HUES6 (cell line): Measurements from ENCODE around the gene PPP2R5C.

ENCODE experiments used
- H3K27ac ChIP-seq: 2 replicates; pipeline ENCODE4 v1.7.0; 2013; ENCODE audit warnings: low read depth, mild to moderate bottlenecking, low read length, inconsistent platforms
- H3K27me3 ChIP-seq: 2 replicates; pipeline ENCODE4 v1.6.1; 2013; ENCODE audit warnings: low read length; ENCODE audit not compliant: control insufficient read depth, insufficient read depth
- H3K36me3 ChIP-seq: 2 replicates; pipeline ENCODE4 v1.6.1; 2013; ENCODE audit warnings: low read length; ENCODE audit not compliant: control insufficient read depth, insufficient read depth
- H3K4me1 ChIP-seq: 2 replicates; pipeline ENCODE4 v1.6.1; 2013; ENCODE audit warnings: low read length; ENCODE audit not compliant: control insufficient read depth, insufficient read depth
- H3K4me3 ChIP-seq: 2 replicates; pipeline ENCODE4 v1.5.1; 2013; ENCODE audit warnings: low read depth, low read length
- H3K9ac ChIP-seq: one replicate; pipeline ENCODE4 v1.6.1; 2013; ENCODE audit warnings: mild to moderate bottlenecking, low read length
- H3K9me3 ChIP-seq: 2 replicates; pipeline ENCODE4 v1.6.1; 2013; ENCODE audit warnings: low read depth, low read length; ENCODE audit not compliant: control insufficient read depth, insufficient read depth

PPP2R5C gene

GRCh38 chr14:101819251-101819990 is 57.9 kb downstream of the PPP2R5C start:
- H3K27ac ChIP-seq = no peak overlapping the region
- H3K9ac ChIP-seq = no peak overlapping the region
- H3K27me3 ChIP-seq = no peaks in the 10 kb centered on the region
- H3K4me1 ChIP-seq = no peaks in the 10 kb centered on the region
- H3K36me3 ChIP-seq = peaks cover 13% of the 10 kb centered on the region
- no peaks in the 10 kb centered on the region for H3K9me3 ChIP-seq
- no peak overlapping the region for H3K4me3 ChIP-seq

GRCh38 chr14:101820283-101820798 is 58.8 kb downstream of the PPP2R5C start:
- H3K4me3 ChIP-seq = no peak overlapping the region
- H3K27ac ChIP-seq = no peak overlapping the region
- H3K9ac ChIP-seq = no peak overlapping the region
- no peaks in the 10 kb centered on the region for H3K27me3 ChIP-seq
- H3K9me3 ChIP-seq = no peaks in the 10 kb centered on the region; the same call in 1 of the 2 replicates
- no peaks in the 10 kb centered on the region for H3K4me1 ChIP-seq
- peaks cover 17% of the 10 kb centered on the region for H3K36me3 ChIP-seq

GRCh38 chr14:101821528-101821927 is 60.0 kb downstream of the PPP2R5C start:
- Histone ChIP-seq H3K36me3 (peaks cover 20% of the 10 kb centered on the region), H3K9me3 (no peaks in the 10 kb centered on the region; the same call in 1 of the 2 replicates), H3K4me1 (no peaks in the 10 kb centered on the region), H3K27ac (no peak overlapping the region), H3K9ac (no peak overlapping the region), H3K4me3 (no peak overlapping the region), H3K27me3 (no peaks in the 10 kb centered on the region)

- Histone ChIP-seq H3K9me3 (no peaks in the 10 kb centered on the region; the same call in 1 of the 2 replicates), H3K4me3 (no peak overlapping the region), H3K36me3 (peaks cover 20% of the 10 kb centered on the region), H3K27ac (no peak overlapping the region), H3K9ac (no peak overlapping the region), H3K4me1 (no peaks in the 10 kb centered on the region), H3K27me3 (no peaks in the 10 kb centered on the region)
Observed at GRCh38 chr14:101823066-101823465, 61.6 kb downstream of the PPP2R5C start.

GRCh38 chr14:101823511-101824120 is 62.1 kb downstream of the PPP2R5C start:
- H3K27ac ChIP-seq = no peak overlapping the region
- H3K36me3 ChIP-seq = peaks cover 20% of the 10 kb centered on the region
- no peaks in the 10 kb centered on the region for H3K27me3 ChIP-seq
- H3K4me1 ChIP-seq = no peaks in the 10 kb centered on the region
- no peak overlapping the region for H3K4me3 ChIP-seq
- H3K9me3 ChIP-seq = no peaks in the 10 kb centered on the region; the same call in 1 of the 2 replicates
- no peak overlapping the region for H3K9ac ChIP-seq

GRCh38 chr14:101824339-101824727 is 62.8 kb downstream of the PPP2R5C start:
- Histone ChIP-seq H3K9me3 (no peaks in the 10 kb centered on the region; the same call in 1 of the 2 replicates), H3K36me3 (peaks cover 17% of the 10 kb centered on the region), H3K4me3 (no peak overlapping the region), H3K27me3 (no peaks in the 10 kb centered on the region), H3K27ac (no peak overlapping the region), H3K4me1 (no peaks in the 10 kb centered on the region), H3K9ac (no peak overlapping the region)

- H3K4me1 ChIP-seq = no peaks in the 10 kb centered on the region
- peaks cover 12% of the 10 kb centered on the region for H3K36me3 ChIP-seq
- no peak overlapping the region for H3K4me3 ChIP-seq
- H3K27me3 ChIP-seq = no peaks in the 10 kb centered on the region
- H3K9ac ChIP-seq = no peak overlapping the region
- H3K9me3 ChIP-seq = no peaks in the 10 kb centered on the region; the same call in 1 of the 2 replicates
- no peak overlapping the region for H3K27ac ChIP-seq
Observed at GRCh38 chr14:101825797-101826196, 64.3 kb downstream of the PPP2R5C start.

- peaks cover 12% of the 10 kb centered on the region for H3K36me3 ChIP-seq
- H3K4me1 ChIP-seq = no peaks in the 10 kb centered on the region
- no peaks in the 10 kb centered on the region for H3K27me3 ChIP-seq
- H3K9me3 ChIP-seq = no peaks in the 10 kb centered on the region; the same call in 1 of the 2 replicates
- H3K4me3 ChIP-seq = no peak overlapping the region
- H3K27ac ChIP-seq = no peak overlapping the region
- no peak overlapping the region for H3K9ac ChIP-seq
Observed at GRCh38 chr14:101826351-101826750, 64.8 kb downstream of the PPP2R5C start.

GRCh38 chr14:101827286-101827685 is 65.8 kb downstream of the PPP2R5C start:
- peaks cover 12% of the 10 kb centered on the region for H3K36me3 ChIP-seq
- H3K4me3 ChIP-seq = no peak overlapping the region
- no peak overlapping the region for H3K27ac ChIP-seq
- no peaks in the 10 kb centered on the region for H3K4me1 ChIP-seq
- H3K9ac ChIP-seq = no peak overlapping the region
- no peaks in the 10 kb centered on the region; the same call in 1 of the 2 replicates for H3K9me3 ChIP-seq
- H3K27me3 ChIP-seq = no peaks in the 10 kb centered on the region

- H3K27me3 ChIP-seq = no peaks in the 10 kb centered on the region
- peaks cover 12% of the 10 kb centered on the region for H3K36me3 ChIP-seq
- no peak overlapping the region for H3K4me3 ChIP-seq
- H3K27ac ChIP-seq = no peak overlapping the region
- no peaks in the 10 kb centered on the region for H3K4me1 ChIP-seq
- H3K9ac ChIP-seq = no peak overlapping the region
- no peaks in the 10 kb centered on the region; the same call in 1 of the 2 replicates for H3K9me3 ChIP-seq
Observed at GRCh38 chr14:101828046-101828445, 66.5 kb downstream of the PPP2R5C start.

GRCh38 chr14:101830271-101830670 is 68.8 kb downstream of the PPP2R5C start:
- H3K36me3 ChIP-seq = peaks cover 4% of the 10 kb centered on the region; the same call in 1 of the 2 replicates
- no peaks in the 10 kb centered on the region for H3K27me3 ChIP-seq
- H3K9ac ChIP-seq = no peak overlapping the region
- no peak overlapping the region for H3K4me3 ChIP-seq
- no peak overlapping the region for H3K27ac ChIP-seq
- H3K9me3 ChIP-seq = no peaks in the 10 kb centered on the region; the same call in 1 of the 2 replicates
- no peaks in the 10 kb centered on the region for H3K4me1 ChIP-seq
